ENCODE results near the gene CCDC3.
"Not testable (repeated sequence)": the region's sequence is repeated elsewhere in the genome, so short reads cannot be mapped to it uniquely, and the experiment has no call there.

Gene CCDC3

DNA sequence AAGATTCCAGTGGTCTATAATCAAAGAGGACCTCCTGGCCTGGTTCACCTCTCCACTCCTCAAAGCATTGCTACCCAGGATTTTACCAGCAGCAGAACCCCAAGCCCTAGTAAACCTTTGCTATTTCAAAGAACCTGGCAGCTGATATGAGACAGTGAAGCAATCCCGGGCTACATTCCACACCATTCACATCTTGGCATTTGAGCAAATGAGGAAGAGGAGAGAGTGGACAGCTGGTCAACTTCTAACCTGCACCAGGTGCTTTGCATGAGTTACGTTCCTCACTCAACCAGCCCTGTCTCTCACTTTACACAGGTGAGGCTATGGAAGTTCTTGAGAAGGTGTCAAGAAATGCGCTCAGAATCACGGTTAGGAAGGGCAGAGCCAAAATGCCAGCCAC, 1.1 kb downstream of the CCDC3 start:
- no peak for DNase-seq

DNA sequence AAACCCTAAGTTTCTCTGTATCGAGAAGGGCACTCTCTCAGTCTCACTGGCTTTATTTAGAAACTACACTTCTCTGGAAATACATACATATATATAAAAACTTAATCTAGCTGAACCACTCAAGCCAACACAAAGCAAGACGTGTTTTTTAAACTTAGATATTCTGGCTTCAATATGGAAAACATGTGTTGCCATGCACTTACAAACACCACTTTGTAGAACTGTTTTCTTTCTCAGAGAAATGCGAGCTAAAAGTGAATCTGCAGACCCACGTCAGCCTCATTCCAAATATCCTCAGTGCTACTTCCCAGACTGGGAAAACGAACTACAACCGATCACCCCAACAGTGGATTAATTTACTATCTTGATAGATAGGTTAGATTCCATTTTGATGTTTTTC, 1.7 kb downstream of the CCDC3 start:
- no peak for DNase-seq

DNA sequence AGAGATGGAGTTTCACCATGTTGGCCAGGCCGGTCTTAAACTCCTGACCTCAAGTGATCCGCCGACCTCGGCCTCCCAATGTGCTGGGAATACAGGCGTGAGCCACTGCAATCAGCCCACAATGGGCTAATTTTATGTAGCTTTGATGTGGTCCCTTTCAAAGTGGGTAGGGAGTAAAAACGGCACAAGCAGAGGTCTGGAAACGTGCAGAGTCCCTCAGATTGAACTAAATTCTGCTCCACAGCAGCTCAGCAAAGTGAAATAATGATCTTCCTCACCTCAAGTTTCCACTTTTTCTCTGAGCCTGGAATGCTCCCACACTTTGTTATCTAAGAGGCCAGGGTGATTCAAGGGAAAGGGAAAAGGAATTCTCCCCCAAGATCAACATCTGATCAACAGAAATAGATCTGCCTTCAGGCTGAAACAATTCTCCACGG, 6.1 kb downstream of the CCDC3 start:
- no peak for DNase-seq

DNA sequence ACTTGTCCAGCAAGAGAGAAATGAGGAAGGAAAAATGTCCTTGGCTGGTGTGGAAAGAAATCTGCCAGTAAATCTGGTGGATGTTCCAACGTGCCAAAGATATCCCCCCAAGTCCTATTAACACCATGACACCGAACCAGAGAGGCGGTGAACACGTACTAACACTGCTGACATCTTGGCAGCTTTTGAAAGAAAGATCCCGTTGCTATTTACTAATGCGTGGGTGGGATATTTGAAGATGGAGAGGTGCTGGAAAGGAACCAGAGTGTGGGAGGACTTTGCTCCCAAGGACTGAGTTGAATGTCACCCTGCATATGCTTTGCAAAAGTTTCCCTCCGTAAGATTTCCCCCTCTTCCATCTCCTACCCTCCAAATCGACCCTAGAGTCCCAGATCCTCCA, 7.9 kb downstream of the CCDC3 start:
- no peak for DNase-seq

DNA sequence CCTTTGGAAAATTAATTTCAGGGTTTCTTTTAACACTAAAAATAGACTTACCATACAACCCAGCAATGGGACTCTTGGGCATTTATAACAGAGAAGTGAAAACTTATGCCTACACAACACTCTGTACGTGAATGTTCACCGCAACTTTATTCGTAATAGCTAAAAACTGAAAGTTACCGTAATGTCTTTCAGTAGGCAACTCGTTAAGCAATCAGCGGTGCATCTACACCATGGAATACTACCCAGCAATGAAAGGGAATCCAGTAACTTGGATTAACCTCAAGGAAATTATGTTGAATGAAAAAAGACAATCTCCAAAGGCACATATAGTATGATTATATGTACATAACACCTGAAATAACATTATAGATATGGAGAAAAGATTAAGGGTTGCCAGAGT, 16.2 kb downstream of the CCDC3 start:
- DNase-seq = no peak

DNA sequence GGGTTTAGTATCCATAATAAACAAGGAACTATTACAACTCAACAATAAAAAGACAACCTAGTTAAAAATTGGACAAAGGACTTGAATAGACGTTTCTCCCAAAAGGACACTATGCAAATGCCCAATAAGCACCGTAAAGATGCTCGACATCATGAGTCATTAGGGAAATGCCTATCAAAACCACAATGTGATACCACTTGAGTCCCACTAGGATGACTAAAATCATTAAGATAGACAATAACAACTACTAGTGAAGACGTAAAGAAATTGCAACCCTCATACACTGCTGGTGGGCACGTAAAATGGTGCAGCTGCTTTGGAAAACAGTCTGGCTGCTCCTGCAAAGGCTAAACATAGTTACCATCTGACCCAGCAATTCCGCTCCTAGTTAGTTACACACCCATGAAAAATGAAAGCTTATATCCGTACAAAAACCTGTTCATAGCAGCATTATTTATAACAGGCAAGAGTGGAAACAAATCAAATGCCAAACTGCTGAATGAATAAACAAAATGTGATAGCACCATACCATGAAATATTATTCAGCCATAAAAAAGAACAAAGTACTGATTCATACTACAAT, 17.3 kb downstream of the CCDC3 start:
- no peak for DNase-seq

DNA sequence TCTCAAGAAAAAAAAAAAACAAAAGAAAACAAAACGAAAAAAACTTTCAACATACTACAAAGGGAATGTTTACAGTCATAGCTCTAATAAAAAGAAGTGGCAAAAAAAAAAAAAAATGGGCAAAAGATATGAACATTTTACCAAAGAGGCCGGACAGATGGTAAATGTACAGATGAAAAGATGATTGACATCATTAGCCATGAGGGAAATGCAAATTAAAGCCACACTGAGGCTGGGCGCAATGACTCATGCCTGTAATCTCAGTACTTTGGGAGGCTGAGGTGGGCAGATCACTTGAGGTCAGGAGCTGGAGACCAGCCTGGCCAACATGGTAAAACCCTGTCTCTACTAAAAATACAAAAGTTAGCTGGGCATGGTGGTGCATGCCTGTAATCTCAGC, 17.9 kb downstream of the CCDC3 start:
- not testable (repeated sequence) for DNase-seq

DNA sequence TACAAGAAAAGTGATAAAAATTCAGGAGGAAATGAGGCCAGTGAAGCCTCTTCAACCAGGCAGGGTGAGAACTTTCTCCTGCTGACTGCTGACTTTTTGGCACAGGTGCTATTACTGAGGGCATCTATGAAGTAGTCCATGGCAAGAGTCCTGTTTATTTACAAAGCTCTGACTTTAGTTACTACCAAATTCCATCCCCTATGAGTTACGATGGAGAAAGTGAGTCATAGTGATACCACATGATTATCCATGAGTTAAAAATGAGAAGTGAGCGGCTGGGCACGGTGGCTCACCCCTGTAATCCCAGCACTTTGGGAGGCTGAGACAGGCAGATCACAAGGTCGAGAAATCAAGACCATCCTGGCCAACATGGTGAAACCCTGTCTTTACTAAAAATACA, 19.9 kb downstream of the CCDC3 start:
- DNase-seq = no peak

DNA sequence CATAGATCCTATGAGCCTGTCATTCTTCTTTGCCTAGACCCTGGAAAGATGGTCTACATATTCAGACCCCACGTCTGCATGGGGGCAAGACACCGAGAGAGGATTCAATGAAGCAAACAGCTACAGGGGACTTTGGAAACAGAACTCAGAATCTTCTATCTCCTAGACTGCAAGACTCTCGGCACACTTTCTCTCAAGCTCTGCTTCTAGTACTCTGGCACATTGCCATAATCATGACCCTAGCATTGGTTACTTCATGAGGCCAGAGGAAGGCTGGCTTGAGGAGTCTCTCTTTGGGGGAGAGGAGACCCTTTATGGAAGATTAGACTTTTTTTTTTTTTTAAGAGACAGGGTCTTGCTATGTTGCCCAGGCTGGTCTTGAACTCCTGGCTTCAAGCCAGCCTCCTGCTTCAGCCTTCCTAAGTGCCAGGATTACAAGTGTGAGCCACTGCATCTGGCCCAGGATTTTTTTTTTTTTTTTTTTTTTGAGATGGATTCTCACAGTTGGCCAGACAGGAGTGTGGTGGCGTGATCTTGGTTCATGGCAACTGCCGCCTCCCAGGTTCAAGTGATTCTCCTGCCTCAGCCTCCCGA, 20.7 kb downstream of the CCDC3 start:
- no peak for DNase-seq

DNA sequence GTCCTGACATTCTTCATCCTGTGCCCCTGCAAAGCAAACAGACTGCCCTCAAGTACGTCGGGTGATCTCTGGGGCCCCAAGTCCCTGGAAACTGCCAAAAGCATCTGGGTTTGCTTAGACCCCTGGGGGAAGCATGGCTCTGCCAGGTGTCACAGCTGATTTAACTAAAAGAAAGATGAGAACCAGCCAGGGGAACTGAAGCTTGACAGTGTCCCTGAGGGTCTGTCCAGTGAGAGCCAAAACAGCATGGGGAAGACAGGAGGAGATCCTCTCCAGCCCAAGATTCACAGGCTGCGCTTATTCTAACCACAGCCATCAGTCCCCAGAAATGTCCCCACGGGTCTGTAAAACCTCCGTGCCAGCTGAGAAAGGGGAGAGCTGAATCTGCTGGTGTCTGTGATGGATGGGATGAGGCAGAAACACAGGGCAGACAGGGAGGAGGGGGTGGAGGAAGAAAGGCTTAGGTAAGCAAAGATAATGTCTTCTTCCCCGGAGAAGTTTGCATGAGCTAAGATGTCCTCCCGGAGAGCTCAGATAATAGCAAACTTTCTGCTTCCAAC, 21.3 kb downstream of the CCDC3 start:
- no peak for DNase-seq

DNA sequence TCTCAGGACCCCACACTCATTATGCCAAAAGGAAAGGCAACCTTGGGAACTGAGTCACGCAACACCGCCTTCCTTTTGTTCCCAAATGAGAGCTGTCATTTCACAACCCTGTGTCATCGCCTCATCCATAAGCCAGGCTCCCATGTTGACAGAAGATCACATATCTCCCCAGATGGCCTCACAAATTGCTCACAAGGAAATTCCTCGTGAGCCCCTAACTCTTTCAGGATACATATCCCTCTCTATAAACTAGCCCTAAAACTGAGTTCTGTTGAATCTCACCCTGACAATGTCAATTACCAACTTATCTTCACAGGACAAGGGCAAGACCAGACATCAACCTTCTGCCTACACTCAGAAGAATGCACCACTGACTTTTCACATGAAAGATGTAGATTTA, 22.6 kb downstream of the CCDC3 start:
- DNase-seq = no peak

DNA sequence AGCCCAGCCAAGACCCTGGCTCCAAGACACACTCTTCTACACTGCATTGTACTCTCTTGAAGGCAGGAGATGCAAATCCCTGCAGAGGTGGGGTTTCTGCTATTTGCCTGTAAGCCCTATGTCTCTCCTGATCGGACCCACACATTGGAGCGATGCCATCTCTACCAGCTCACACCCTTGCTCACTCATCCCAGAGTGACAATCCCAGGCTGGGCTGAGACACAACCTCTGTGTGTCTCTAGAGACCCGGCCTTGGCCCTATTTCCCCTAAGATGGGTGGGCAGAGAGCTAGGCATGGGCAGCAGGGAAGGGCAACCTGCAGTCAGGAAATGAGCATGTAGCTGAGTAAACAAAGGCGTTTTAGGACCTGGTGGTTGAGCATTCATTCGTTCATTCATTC, 25.6 kb downstream of the CCDC3 start:
- DNase-seq = no peak

DNA sequence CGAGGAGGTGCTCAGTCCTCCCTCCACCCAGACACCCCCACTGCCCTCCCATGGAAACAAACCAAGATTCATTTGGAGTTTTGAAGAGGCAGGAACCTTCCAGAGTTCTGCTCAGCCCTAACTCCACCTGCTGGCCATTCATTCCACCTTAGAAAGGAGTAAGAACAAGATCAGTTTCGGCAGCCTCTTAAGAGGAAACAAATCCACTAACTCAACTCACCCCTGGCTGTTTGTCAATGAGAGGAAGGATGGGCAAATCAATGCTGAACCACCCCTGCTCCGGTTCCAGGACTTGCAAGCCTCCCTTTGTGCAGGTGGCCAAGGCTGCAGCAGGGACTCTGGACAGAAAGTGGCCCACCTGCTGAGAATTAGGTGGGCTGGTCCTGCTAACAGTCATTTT, 26.2 kb downstream of the CCDC3 start:
- DNase-seq = no peak

DNA sequence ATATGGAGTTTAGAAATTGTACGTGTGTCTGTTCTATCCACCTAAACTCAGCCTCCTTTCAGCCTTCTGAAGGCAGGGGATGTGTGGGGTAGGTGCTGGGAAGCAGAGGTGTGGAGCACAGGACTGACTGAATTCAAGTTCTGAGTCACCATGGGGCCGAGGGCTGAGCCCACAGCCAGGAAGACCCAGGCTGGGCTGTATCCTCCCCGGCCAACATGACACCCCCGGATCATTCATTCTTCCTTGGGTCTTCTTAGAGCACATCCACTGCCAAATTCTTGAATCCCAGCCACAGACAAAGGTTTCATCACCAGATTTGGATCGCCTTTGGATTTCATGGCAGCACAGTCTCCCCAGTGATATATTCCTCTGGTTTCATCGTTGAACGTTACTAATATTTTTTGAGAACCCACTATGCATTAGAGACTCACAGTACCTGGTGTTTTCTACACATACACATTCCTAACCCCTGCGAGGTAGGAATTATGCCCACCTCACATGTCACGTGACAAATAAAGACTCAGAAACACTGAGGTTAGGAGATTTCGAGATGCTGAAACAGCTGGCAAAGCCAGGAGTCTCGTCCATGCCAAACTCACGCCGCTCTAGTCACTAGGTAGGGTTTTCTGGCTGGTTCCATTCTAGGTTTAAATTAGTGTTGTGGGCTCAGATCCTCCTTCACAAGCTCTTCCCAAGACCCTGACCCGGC, 26.9 kb downstream of the CCDC3 start:
- DNase-seq = no peak

DNA sequence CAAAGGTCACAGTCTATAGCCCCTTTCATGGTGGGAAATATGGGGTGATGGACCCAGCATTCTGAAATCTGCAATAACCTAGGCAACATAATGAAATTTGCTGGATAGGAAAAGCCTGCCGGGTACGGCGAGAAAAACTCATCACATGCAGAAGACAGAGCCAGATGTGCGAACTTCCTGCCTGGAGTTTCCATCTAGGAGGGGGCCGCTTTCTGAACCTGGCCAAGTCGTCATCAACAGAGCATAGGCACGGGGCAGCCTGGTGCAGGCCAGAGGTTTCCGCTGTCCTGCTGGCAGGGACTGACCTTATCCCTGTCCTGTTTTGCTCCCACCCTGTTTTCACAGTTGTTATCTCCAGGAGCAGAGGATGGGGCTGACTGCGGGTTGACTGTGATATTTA, 27.4 kb downstream of the CCDC3 start:
- no peak for DNase-seq

DNA sequence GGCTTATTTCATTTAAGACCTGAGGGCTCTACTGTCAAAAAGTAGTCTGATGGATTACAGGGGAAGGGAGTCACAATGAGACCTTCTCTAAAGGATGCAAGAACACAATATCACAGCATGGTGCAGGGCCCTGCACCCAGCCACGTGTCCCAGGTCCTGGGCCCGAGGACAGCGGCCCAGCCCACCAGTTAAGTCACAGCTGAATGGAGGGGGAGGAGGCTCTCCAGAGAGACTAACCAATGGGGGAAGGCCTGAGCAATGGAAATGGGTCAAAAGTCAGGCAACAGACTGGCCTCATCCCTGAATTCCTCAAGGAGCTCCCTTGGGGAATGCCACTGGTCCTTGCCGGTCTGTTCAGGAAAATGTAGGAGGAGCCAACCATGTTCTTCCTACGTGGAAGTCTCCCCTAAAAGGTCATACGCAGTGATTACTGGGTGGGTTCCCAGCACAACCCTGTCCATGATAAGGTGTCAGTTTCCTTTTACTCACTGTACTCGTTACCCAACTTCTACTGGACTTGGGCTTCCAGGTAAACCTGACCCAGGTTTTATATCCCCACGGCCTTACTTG, 28.3 kb downstream of the CCDC3 start:
- no peak for DNase-seq

DNA sequence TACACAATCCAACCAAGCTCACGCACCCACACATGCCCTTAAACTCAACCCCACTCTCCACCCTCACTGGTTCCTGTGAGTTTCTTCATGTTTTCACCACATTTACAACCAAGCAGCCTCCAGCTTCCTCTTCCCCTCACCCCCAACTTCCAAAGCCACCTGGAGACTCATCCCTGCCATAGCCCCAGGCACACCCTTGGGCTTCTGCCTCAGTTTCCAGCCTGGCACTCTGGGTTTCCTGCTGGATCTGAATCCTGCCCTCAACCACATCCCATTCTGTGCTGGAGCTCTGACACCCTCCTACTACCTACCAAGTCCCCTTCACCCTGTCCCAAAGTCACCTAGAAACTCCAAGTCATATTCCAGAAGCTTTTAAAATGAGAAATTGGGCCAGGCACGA, 29.4 kb downstream of the CCDC3 start:
- no peak for DNase-seq

DNA sequence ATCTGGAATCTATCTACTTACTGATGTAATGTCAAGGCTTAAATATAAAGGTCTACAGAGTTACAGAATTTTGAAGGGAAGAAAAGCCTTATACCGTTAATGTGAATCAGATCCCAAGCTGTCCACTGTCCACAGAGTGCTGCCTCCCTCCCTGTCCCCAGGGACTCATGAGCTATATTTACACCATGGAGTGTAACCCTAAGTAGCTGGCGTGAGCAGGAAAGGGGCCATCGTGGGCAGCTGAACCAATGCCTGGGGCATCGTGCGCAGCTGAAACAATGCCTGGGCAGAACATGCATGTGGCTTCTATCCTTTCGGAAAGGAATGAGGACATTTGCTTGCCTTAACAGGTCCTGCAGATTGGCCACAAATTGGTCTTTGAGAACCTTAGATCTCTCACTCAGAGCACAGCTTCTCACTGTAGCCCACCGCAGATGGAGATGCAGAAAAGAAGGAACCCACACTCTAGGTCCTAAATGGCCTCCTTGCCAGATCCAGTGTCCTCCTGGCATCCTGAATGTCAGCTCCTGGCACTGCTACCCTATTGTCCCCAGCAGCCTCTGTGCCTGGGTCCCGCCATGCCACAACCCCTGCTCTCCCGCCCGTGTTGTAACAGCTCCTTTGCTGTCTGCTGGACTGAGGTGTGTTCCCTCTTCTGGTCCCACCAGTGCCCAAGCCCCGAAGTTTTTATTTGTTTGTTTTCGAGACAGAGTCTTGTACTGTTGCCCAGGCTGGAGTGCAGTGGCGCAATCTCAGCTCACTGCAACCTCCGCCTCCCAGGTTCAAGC, 30.3 kb downstream of the CCDC3 start:
- no peak for DNase-seq

DNA sequence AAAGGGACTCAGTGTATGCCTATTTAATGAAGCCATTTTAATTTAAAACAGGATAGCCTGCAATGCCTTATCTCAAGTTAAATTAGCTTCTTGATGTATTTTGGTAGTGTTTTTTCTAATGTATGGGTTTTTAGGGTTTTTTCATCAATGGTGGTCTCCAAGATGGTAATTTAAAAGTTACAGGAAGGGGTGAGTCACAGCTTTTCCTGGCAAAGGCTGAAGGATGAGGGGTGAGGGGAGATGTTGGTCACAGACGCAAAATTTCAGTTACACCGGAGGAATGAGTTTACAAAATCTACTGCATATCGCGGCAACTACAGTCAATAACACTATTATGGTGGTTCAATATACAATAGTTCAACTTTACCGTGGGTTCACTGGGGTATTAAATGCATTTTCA, 31.6 kb downstream of the CCDC3 start:
- no peak for DNase-seq

DNA sequence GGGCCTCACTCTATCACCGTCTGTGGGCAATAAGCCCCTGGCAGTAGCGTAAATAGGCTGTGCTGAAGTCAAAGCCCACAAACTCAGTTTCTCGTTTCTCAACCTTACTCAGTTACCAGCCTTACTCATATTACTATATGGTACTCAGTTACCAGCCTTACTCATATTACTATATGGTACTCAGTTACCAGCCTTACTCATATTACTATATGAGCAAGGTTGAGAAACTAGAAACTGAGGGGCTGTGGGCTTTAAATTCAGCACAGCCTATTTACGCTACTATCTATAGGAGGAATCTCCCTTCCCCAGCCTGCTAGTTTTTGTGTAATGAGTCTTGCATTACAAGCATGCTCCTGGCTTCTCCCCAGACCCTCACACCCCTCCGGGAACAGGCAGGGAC, 35.4 kb downstream of the CCDC3 start:
- DNase-seq = no peak

DNA sequence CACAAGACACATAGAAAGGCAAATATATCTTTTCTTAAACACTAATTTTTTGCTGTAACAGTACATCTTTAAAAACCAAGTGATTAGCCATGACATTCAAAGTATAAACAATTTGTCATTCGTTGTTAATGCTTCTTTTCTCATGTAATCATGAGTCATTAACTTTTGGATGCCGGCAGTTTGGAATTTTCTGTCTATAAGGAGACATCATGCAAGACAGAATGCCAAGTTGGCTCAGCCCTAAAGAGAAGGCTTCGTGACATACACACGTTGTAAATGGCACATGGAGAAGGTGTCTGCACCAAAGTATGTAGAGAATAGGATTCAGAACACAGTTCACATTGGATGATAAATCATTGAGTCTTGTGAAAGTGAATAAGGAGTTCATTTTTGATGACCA, 35.9 kb downstream of the CCDC3 start:
- DNase-seq = no peak

DNA sequence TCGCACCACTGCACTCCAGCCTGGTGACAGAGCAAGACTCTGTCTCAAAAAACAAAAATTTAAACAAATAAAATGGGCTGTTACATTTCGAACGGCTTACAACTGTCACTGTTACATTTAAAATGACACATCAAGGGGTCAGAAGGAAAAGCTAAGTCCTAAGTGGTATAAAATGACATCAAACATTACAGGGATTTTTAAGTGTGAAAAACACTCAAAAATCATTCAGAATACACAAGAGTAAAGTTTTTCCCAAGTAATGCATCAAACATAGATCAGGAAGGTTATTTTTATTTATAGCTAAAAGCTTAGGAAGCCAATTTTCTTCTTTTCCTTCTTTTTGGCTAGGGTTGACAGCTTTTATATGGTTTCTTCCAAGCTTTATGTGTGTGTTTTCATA, 39.0 kb downstream of the CCDC3 start:
- no peak for DNase-seq

Measured in nucleus accumbens (tissue), 56 donors.